Lung (tissue), 12 donors: ENCODE data around the gene UQCR11. TPM values are rescaled to one million over a fixed set of nuclear protein-coding genes. Genes with fewer than 3 reads are reported as not detected.

Source experiments
- ATAC-seq: fragments of 200-7000 bp; cut with Tn5 transposase; one replicate; pipeline ENCODE4 v1.9.1; 2020; ENCODE audit warnings: moderate number of reproducible peaks; ENCODE audit not compliant: insufficient read depth, low FRiP score
- DNase-seq, 3 donors: peaks; one replicate each; pipeline ENCODE4 v3.0.0-alpha.2; 2013 to 2017
- H3K27ac ChIP-seq, 2 donors: one replicate each; pipeline ENCODE4 v1.5.1; 2013; ENCODE audit warnings: mild to moderate bottlenecking in 2 of 2, moderate library complexity in 2 of 2, control low read depth in 1 of 2, inconsistent platforms in 1 of 2, low read depth in 1 of 2, low read length in 1 of 2
- H3K27me3 ChIP-seq, 3 donors: one replicate each; pipeline ENCODE4 v1.5.1; 2013; ENCODE audit warnings: low read length in 2 of 3; ENCODE audit not compliant: control insufficient read depth in 3 of 3, insufficient read depth in 3 of 3
- H3K36me3 ChIP-seq, 4 donors: one replicate each; pipeline ENCODE4 v1.5.1; 2013; ENCODE audit warnings: low read length in 4 of 4, mild to moderate bottlenecking in 1 of 4, moderate library complexity in 1 of 4; ENCODE audit not compliant: control insufficient read depth in 4 of 4, insufficient read depth in 4 of 4
- H3K4me1 ChIP-seq, 5 donors: one replicate each; pipeline ENCODE4 v1.5.1; 2013; ENCODE audit warnings: low read length in 5 of 5, mild to moderate bottlenecking in 2 of 5, moderate library complexity in 1 of 5; ENCODE audit not compliant: control insufficient read depth in 5 of 5, insufficient read depth in 5 of 5
- H3K4me3 ChIP-seq: one replicate; pipeline ENCODE4 v1.5.1; 2013; ENCODE audit warnings: mild to moderate bottlenecking, control low read depth, moderate library complexity
- H3K9ac ChIP-seq, 2 donors: one replicate each; pipeline ENCODE4 v1.5.1; 2013; ENCODE audit warnings: low read length in 2 of 2, control low read depth in 1 of 2; ENCODE audit not compliant: insufficient read depth in 1 of 2
- H3K9me3 ChIP-seq, 4 donors: one replicate each; pipeline ENCODE4 v1.5.1; 2013; ENCODE audit warnings: low read length in 3 of 4, mild to moderate bottlenecking in 1 of 4, moderate library complexity in 1 of 4; ENCODE audit not compliant: control insufficient read depth in 4 of 4, insufficient read depth in 3 of 4
- WGBS, 2 donors: extraction: QIAGEN DNeasy Blood & Tissue Kit; methylation state at CpG; one replicate each; pipeline ENCODE4 v1.1.7; 2013; 5-methylcytosine and 5-hydroxymethylcytosine counted together
- polyA plus RNA-seq, 2 donors: library from polyadenylated mRNA; stranded (reverse); fragments of 200-250 nt; gene quantifications; one replicate each; pipeline ENCODE4 v1.2.1, GENCODE V29; 2013
- total RNA-seq, 2 donors: library from RNA; depleted of rRNA in 1 of 2; stranded (reverse); fragments of >200 nt in 1 of 2; gene quantifications; one replicate each; pipeline ENCODE4 v1.2.1, GENCODE V29; 2014 to 2021
- TF ChIP-seq, protein P1 (sequence below): IDR thresholded peaks from 2 replicates; pipeline ENCODE4 v1.5.1; 2012; ENCODE audit warnings: mild to moderate bottlenecking; ENCODE audit errors: control extremely low read depth, extremely low read depth
- donor health status: control.
- donor health status: control.
- donor health status: Bipolar disorder and iron deficiency.
- donor health status: healthy.
- donor health status: DM: yes; HTN: yes; CAD: no.

The UQCR11 gene
- total and polyA plus RNA-seq, 4 donors = 35.4 to 225 (median 127) TPM

- ATAC-seq = peak; percentile 81
- peak within 1 kb of the TSS; percentile 61 to 91 for H3K9ac ChIP-seq
- WGBS, 2 donors = 7 to 36% methylated on average over 14 to 63 of the region's 63 CpGs
These were observed 36.8 kb downstream of the UQCR11 start, which contains the start of gene MEX3D for GRCh38 chr19:1568320-1569019. TSS of gene MEX3D (minus strand) at chr19:1568325. CDS start at chr19:1568058, 267 bp downstream.

DNA sequence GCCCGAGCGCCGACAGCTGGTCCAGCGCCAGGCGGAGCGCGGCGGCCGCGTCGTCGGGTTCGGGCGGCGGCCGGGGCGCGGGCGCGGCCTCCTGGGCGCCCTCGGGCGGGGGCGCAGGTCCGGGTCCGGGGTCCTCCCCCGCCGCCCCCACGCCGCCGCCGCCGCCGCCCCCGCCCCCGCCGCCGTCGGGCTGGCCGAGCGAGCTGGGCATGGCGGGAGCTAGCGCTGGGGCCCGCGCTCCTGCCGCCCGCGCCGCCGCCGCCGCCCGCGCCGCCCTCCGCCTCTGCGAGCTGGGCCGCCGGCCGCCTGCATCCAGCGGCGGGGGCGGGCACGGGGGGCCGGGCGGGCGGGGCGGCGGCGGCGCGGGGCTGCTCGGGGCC lies 37.4 kb downstream of the UQCR11 start:
- Histone ChIP-seq H3K27ac (no peak overlapping the region), H3K4me3 (peak overlapping the region; percentile 75), H3K9me3 (no peaks in the 10 kb centered on the region), H3K4me1 (peaks cover 0 to 12% (median 0%) of the 10 kb centered on the region in 5 donors), H3K36me3 (peaks cover 0 to 9% (median 3%) of the 10 kb centered on the region in 4 donors), H3K27me3 (no peaks in the 10 kb centered on the region), H3K9ac (no peak overlapping the region)
- TF ChIP-seq, protein P1, sequence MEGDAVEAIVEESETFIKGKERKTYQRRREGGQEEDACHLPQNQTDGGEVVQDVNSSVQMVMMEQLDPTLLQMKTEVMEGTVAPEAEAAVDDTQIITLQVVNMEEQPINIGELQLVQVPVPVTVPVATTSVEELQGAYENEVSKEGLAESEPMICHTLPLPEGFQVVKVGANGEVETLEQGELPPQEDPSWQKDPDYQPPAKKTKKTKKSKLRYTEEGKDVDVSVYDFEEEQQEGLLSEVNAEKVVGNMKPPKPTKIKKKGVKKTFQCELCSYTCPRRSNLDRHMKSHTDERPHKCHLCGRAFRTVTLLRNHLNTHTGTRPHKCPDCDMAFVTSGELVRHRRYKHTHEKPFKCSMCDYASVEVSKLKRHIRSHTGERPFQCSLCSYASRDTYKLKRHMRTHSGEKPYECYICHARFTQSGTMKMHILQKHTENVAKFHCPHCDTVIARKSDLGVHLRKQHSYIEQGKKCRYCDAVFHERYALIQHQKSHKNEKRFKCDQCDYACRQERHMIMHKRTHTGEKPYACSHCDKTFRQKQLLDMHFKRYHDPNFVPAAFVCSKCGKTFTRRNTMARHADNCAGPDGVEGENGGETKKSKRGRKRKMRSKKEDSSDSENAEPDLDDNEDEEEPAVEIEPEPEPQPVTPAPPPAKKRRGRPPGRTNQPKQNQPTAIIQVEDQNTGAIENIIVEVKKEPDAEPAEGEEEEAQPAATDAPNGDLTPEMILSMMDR = no peak
- ATAC-seq (no peak), DNase-seq (peak in 1 of 3 donors; percentile 18)
- WGBS, 2 donors = 0% methylated on average over 52 of the region's 73 CpGs; no CpG with 5 or more reads in 1 of the 2 donors

More at GRCh38 chr19:1568320-1569019, 36.8 kb downstream of the UQCR11 start, which contains the start of gene MEX3D:
- peak within 1 kb of the TSS; percentile 73 to 90 for H3K27ac ChIP-seq
- DNase-seq = peak; percentile 80 to 82 (median 81)
- no peaks in the 10 kb centered on the region for H3K27me3 ChIP-seq
- H3K36me3 ChIP-seq = peaks cover 0 to 9% (median 3%) of the 10 kb centered on the region in 4 donors
- TF ChIP-seq, protein P1 = no peak
- H3K4me1 ChIP-seq = peaks cover 0 to 12% (median 0%) of the 10 kb centered on the region in 5 donors
- H3K4me3 ChIP-seq = peak within 1 kb of the TSS; percentile 75
- H3K9me3 ChIP-seq = no peaks in the 10 kb centered on the region

DNA sequence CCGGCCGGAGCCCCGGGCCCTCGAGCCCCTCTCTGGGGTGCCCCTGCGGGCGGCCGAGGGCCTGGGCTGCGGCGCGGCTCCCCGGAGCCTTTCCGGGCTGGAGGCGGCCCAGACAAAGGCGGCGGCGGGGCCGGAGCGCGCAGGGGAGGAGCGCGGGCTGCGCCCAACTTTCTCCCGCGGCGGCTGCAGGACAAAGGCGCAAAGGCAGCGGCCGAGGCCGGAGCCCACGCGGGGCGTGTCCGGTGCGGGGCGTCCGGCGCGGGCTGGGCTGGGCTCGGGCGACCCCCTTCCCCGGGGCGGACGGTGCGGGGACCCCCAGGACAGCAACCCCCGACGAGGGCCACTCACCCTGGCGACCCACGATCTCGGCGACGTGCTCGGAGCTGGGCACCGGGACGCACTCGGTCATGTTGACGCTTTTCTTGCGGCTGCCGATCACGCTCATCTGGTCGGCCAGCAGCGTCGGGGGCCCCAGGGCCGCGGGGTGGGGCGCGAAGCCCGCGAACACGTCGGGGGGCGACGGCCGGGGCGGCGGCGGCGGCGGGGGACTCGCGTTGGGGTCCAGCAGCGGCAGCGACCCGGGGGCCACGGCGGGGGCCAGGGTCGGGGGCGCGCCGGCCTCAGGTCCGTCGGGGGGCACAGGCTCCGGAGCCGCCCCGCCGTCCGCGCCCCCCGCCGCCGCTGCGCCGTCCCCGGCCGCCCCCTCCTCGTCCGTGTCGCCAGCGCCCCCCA lies 38.0 kb downstream of the UQCR11 start:
- H3K9me3 ChIP-seq = no peaks in the 10 kb centered on the region
- no peaks in the 10 kb centered on the region for H3K27me3 ChIP-seq
- H3K27ac ChIP-seq = peak overlapping the region; percentile 73 to 90
- peaks cover 0 to 12% (median 0%) of the 10 kb centered on the region in 5 donors for H3K4me1 ChIP-seq
- WGBS, 2 donors = 2% methylated on average over 22 to 108 of the region's 108 CpGs
- TF ChIP-seq, protein P1 = no peak
- ATAC-seq (peak; percentile 13), DNase-seq (peak in 2 of 3 donors; percentile 33 to 42)
- peaks cover 0 to 9% (median 3%) of the 10 kb centered on the region in 4 donors for H3K36me3 ChIP-seq
- H3K9ac ChIP-seq = peak overlapping the region; percentile 61 to 91
- peak overlapping the region; percentile 75 for H3K4me3 ChIP-seq
